Fibroblast of villous mesenchyme (primary cell): Measurements from ENCODE around the gene TICAM2. TPM values are rescaled to one million over a fixed set of nuclear protein-coding genes. Genes with fewer than 3 reads are reported as not detected.
"Not testable (repeated sequence)": the region's sequence is repeated elsewhere in the genome, so short reads cannot be mapped to it uniquely, and the experiment has no call there.

Experiments used
- DNase-seq: peaks from one replicate; pipeline ENCODE4 v3.0.0-alpha.2; 2010; ENCODE audit warnings: low read depth
- H3K4me3 ChIP-seq: 2 replicates; pipeline ENCODE4 v1.5.1; 2011; ENCODE audit warnings: low read depth, mild to moderate bottlenecking, low read length
- total RNA-seq: library from RNA; depleted of rRNA; stranded (reverse); fragments of >200 nt; gene quantifications from 2 replicates; pipeline ENCODE4 v1.2.3, GENCODE V29; 2012
- TF ChIP-seq, protein P1 (sequence below): IDR thresholded peaks from 2 replicates; pipeline ENCODE4 v1.5.1; 2012; ENCODE audit warnings: low read depth, mild to moderate bottlenecking, low read length; ENCODE audit not compliant: insufficient read depth

TICAM2 gene
- 6.9 and 7.1 TPM in 2 replicates for total RNA-seq

GRCh38 chr5:115601701-115602590, at the start of gene TICAM2:
Gene TICAM2, minus strand, starts transcription at chr5:115602479. Its CDS starts 21,223 bp downstream, at chr5:115581256.
- peak; percentile 78 for DNase-seq
- TF ChIP-seq, protein P1, sequence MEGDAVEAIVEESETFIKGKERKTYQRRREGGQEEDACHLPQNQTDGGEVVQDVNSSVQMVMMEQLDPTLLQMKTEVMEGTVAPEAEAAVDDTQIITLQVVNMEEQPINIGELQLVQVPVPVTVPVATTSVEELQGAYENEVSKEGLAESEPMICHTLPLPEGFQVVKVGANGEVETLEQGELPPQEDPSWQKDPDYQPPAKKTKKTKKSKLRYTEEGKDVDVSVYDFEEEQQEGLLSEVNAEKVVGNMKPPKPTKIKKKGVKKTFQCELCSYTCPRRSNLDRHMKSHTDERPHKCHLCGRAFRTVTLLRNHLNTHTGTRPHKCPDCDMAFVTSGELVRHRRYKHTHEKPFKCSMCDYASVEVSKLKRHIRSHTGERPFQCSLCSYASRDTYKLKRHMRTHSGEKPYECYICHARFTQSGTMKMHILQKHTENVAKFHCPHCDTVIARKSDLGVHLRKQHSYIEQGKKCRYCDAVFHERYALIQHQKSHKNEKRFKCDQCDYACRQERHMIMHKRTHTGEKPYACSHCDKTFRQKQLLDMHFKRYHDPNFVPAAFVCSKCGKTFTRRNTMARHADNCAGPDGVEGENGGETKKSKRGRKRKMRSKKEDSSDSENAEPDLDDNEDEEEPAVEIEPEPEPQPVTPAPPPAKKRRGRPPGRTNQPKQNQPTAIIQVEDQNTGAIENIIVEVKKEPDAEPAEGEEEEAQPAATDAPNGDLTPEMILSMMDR, result peak; percentile 8
- H3K4me3 ChIP-seq, result peak within 1 kb of the TSS; percentile 79

GRCh38 chr5:115649541-115649940, 47.3 kb upstream of the TICAM2 start:
- no peak overlapping the region for H3K4me3 ChIP-seq
- TF ChIP-seq, protein P1, result no peak
- DNase-seq, result no peak

- no peak overlapping the region for H3K4me3 ChIP-seq
- no peak for DNase-seq
- TF ChIP-seq, protein P1, result no peak
Observed at GRCh38 chr5:115648056-115648455, 45.8 kb upstream of the TICAM2 start.

- not testable (repeated sequence) for DNase-seq, H3K4me3 ChIP-seq
Observed at GRCh38 chr5:115645386-115645785, 43.1 kb upstream of the TICAM2 start.

GRCh38 chr5:115644046-115644445, 41.8 kb upstream of the TICAM2 start:
- TF ChIP-seq, protein P1, result no peak
- H3K4me3 ChIP-seq, result no peak overlapping the region
- no peak for DNase-seq

DNA sequence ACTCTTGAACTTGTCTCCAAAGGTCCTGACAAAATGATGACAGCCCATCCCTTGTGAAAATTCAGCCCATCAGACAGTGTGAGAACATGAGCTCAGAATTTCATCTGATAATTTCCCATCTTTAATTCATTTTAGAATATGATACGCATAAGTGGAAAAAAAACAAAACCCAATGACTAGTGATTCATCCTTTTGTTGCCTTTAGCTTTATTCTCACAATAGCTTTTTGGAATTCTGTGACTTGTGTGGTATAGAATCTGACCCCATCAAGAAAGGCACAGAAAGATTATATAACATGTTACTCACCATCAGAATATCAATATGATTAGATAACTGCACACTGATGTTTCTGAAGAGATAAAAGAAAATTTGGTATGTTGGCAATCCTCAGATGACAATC, 39.7 kb upstream of the TICAM2 start:
- DNase-seq, result no peak
- TF ChIP-seq, protein P1, result no peak
- H3K4me3 ChIP-seq, result no peak overlapping the region

DNA sequence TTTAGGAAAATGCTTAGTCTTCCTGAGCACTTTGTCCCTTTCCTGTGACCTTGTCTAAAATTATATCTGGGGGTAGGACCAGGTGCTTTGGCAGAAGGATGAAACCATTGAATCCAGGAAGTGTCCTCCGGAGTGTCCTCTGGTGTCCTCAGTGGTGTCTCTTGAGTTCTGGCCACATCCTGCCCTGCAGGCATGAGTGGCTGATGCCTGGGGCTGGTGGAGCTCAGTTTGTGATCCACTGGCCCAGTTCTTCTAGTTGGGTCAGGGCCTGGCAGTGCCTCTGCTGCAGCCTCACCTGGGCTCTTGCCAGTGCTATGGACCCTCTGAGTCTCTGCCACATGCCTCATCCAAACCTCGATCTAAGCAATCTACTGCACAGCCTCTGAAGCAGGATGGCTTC, 38.0 kb upstream of the TICAM2 start:
- no peak for DNase-seq
- no peak overlapping the region for H3K4me3 ChIP-seq
- TF ChIP-seq, protein P1, result no peak
